Frontal cortex (tissue), 4 donors: ENCODE measurements around the gene TMEM123. TPM values are rescaled to one million over a fixed set of nuclear protein-coding genes. Genes with fewer than 3 reads are reported as not detected.

ENCODE experiments used
- DNase-seq, 2 donors: peaks; one replicate each; pipeline ENCODE4 v3.0.0; 2012; ENCODE audit warnings: low spot score in 2 of 2
- FAIRE-seq: peaks from 2 replicates; lab custom pipeline; 2012; peaks lifted over from hg19 to GRCh38; lab: Jason Lieb, UNC
- total RNA-seq: library from RNA; depleted of rRNA; stranded (reverse); fragments of >200 nt; gene quantifications from one replicate; pipeline ENCODE4 v1.2.3, GENCODE V29; 2014
- donor health status: control.
- donor health status: control.
- donor health status: control.

TMEM123 gene
- total RNA-seq, 1 donor from 2014 or later = 109 TPM

GRCh38 chr11:102405501-102405900 is 47.1 kb downstream of the TMEM123 start:
- no peak for FAIRE-seq

GRCh38 chr11:102402548-102402947 is 50.0 kb downstream of the TMEM123 start:
- no peak for FAIRE-seq

More at GRCh38 chr11:102405501-102405900, 47.1 kb downstream of the TMEM123 start:
- no peak for DNase-seq

GRCh38 chr11:102401905-102402304 is 50.7 kb downstream of the TMEM123 start:
- no peak for FAIRE-seq
- DNase-seq = no peak

More at GRCh38 chr11:102402548-102402947, 50.0 kb downstream of the TMEM123 start:
- DNase-seq = no peak

GRCh38 chr11:102400603-102401002 is 52.0 kb downstream of the TMEM123 start:
- DNase-seq (no peak), FAIRE-seq (no peak)

- FAIRE-seq (no peak), DNase-seq (no peak)
Measured at GRCh38 chr11:102399189-102399588, 53.4 kb downstream of the TMEM123 start.

- DNase-seq = no peak
- FAIRE-seq = no peak
Measured at GRCh38 chr11:102398297-102398696, 54.3 kb downstream of the TMEM123 start.

GRCh38 chr11:102396708-102397563 is 55.6 kb downstream of the TMEM123 start:
- no peak for DNase-seq
- no peak for FAIRE-seq

GRCh38 chr11:102395720-102396393 is 56.7 kb downstream of the TMEM123 start:
- no peak for DNase-seq
- FAIRE-seq = peak; percentile 39

- no peak for DNase-seq
- FAIRE-seq = no peak
Measured at GRCh38 chr11:102393272-102393730, 59.3 kb downstream of the TMEM123 start.

GRCh38 chr11:102391549-102392237 is 60.9 kb downstream of the TMEM123 start:
- DNase-seq (no peak), FAIRE-seq (no peak)

- FAIRE-seq (no peak), DNase-seq (peak; percentile 28 to 51)
Measured at GRCh38 chr11:102390667-102391465, 61.7 kb downstream of the TMEM123 start.

- DNase-seq = no peak
- FAIRE-seq = no peak
Measured at GRCh38 chr11:102389253-102389652, 63.3 kb downstream of the TMEM123 start.

GRCh38 chr11:102387043-102387781 is 65.4 kb downstream of the TMEM123 start:
- DNase-seq (no peak), FAIRE-seq (no peak)

- FAIRE-seq (no peak), DNase-seq (no peak)
Measured at GRCh38 chr11:102386136-102386734, 66.3 kb downstream of the TMEM123 start.

- FAIRE-seq (no peak), DNase-seq (no peak)
Measured at GRCh38 chr11:102385085-102386007, 67.2 kb downstream of the TMEM123 start.

GRCh38 chr11:102384419-102385079 is 68.0 kb downstream of the TMEM123 start:
- FAIRE-seq = no peak

GRCh38 chr11:102383839-102384238 is 68.7 kb downstream of the TMEM123 start:
- DNase-seq (no peak), FAIRE-seq (no peak)

More at GRCh38 chr11:102384419-102385079, 68.0 kb downstream of the TMEM123 start:
- no peak for DNase-seq
